Keratinocyte (primary cell): ENCODE results near the gene ZMYND19. TPM values are rescaled to one million over a fixed set of nuclear protein-coding genes. Genes with fewer than 3 reads are reported as not detected.
"Not testable (repeated sequence)": the region's sequence is repeated elsewhere in the genome, so short reads cannot be mapped to it uniquely, and the experiment has no call there.

Source experiments
- DNase-seq: peaks from one replicate; pipeline ENCODE4 v3.0.0-alpha.2; 2011; ENCODE audit warnings: low read depth, missing footprints, low spot score
- FAIRE-seq: peaks from 2 replicates; lab custom pipeline; 2011; peaks lifted over from hg19 to GRCh38; lab: Jason Lieb, UNC
- H2AFZ ChIP-seq: 2 replicates; pipeline ENCODE4 v1.6.0; 2012; ENCODE audit warnings: low read length, control low read depth, inconsistent platforms; ENCODE audit not compliant: control insufficient read depth
- H3K27ac ChIP-seq: 2 replicates; pipeline ENCODE4 v1.5.1; 2011; ENCODE audit warnings: low read length; ENCODE audit not compliant: control insufficient read depth, insufficient read depth
- H3K27me3 ChIP-seq: 3 replicates; pipeline ENCODE4 v1.6.0; 2011; ENCODE audit warnings: low read length; ENCODE audit not compliant: control insufficient read depth, insufficient read depth; ENCODE audit errors: extremely low read depth
- H3K36me3 ChIP-seq, 2 experiments: 2 replicates in 1 of 2; 3 replicates in 1 of 2; pipeline ENCODE4 v1.5.1; 2011; ENCODE audit warnings: low read length in 2 of 2, mild to moderate bottlenecking in 1 of 2; ENCODE audit not compliant: control insufficient read depth in 2 of 2, insufficient read depth in 2 of 2; ENCODE audit errors: extremely low read depth in 1 of 2
- H3K4me1 ChIP-seq: 3 replicates; pipeline ENCODE4 v1.5.1; 2011; ENCODE audit warnings: low read length; ENCODE audit not compliant: control insufficient read depth, insufficient read depth; ENCODE audit errors: extremely low read depth
- H3K4me2 ChIP-seq: 3 replicates; pipeline ENCODE4 v1.6.0; 2011; ENCODE audit warnings: low read depth, low read length; ENCODE audit not compliant: control insufficient read depth, insufficient read depth; ENCODE audit errors: extremely low read depth
- H3K4me3 ChIP-seq, 3 experiments: fragments of 200-600 bp in 1 of 3; sonication (generic) in 1 of 3; 2 replicates in 2 of 3; 3 replicates in 1 of 3; pipeline ENCODE4 v1.5.1; 2011 to 2016; ENCODE audit warnings: low read length in 3 of 3, mild to moderate bottlenecking in 3 of 3, control low read depth in 2 of 3, inconsistent platforms in 1 of 3, low read depth in 1 of 3, mixed read lengths in 1 of 3, mixed run types in 1 of 3, moderate library complexity in 1 of 3; ENCODE audit not compliant: control insufficient read depth in 2 of 3, insufficient read depth in 2 of 3; ENCODE audit errors: extremely low read depth in 1 of 3
- H3K79me2 ChIP-seq: 2 replicates; pipeline ENCODE4 v1.6.0; 2012; ENCODE audit warnings: low read length; ENCODE audit not compliant: control insufficient read depth, insufficient read depth
- H3K9ac ChIP-seq: 3 replicates; pipeline ENCODE4 v1.6.0; 2011; ENCODE audit warnings: low read length; ENCODE audit not compliant: control insufficient read depth, insufficient read depth; ENCODE audit errors: extremely low read depth
- H3K9me1 ChIP-seq: 3 replicates; pipeline ENCODE4 v1.6.0; 2011; ENCODE audit warnings: low read length; ENCODE audit not compliant: control insufficient read depth, insufficient read depth; ENCODE audit errors: extremely low read depth
- H3K9me3 ChIP-seq: 2 replicates; pipeline ENCODE4 v1.5.1; 2012; ENCODE audit warnings: low read depth, low read length; ENCODE audit not compliant: control insufficient read depth
- H4K20me1 ChIP-seq: 3 replicates; pipeline ENCODE4 v1.6.0; 2011; ENCODE audit warnings: low read length; ENCODE audit not compliant: control insufficient read depth, insufficient read depth; ENCODE audit errors: extremely low read depth
- CTCF ChIP-seq, 3 experiments: IDR thresholded peaks in 1 of 3; conservative IDR thresholded peaks in 1 of 3; optimal IDR thresholded peaks in 1 of 3; 2 replicates in 2 of 3; 3 replicates in 1 of 3; pipeline versions ENCODE3 to v1.5.1; 2011; ENCODE audit warnings: low read length in 3 of 3, mild to moderate bottlenecking in 3 of 3, moderate library complexity in 2 of 3, control low read depth in 1 of 3, inconsistent platforms in 1 of 3; ENCODE audit not compliant: insufficient read depth in 2 of 3; ENCODE audit errors: extremely low read depth in 1 of 3
- EZH2 ChIP-seq: IDR thresholded peaks from one replicate; pipeline ENCODE4 v1.6.1; 2012; ENCODE audit warnings: inconsistent platforms, mild to moderate bottlenecking, low read length, moderate library complexity
- dilution Hi-C: fragments of 300-500 bp; cut with MboI; formaldehyde crosslinking; loops from one replicate; pipeline ENCODE4 v1.7.0; 2020; ENCODE audit warnings: low sequenced_read_pairs; ENCODE audit not compliant: extremely low pct_ligation_motif_present
- polyA plus RNA-seq, 5 experiments: library from polyadenylated mRNA; depleted of rRNA in 3 of 5; stranded (reverse) in 3 of 5; stranded (forward) in 1 of 5; unstranded in 1 of 5; fragments of >200 nt; gene quantifications; 1 replicate in 1 of 5; 2 replicates in 3 of 5; 3 replicates in 1 of 5; pipeline versions ENCODE4 v1.2.1 to v1.2.3, GENCODE V29; 2011 to 2012; ENCODE audit warnings: missing spikeins in 2 of 5, low read depth in 1 of 5, low replicate concordance in 1 of 5

Gene ZMYND19
- polyA plus RNA-seq, 1 donor (not counting 4 experiments of a cell fraction or from before 2014, with no cell fraction given): 25.8 TPM

GRCh38 chr9:137552022-137552768 lies 38.1 kb downstream of the ZMYND19 start:
- peak overlapping the region; percentile 92 for H3K4me2 ChIP-seq
- no peak for DNase-seq
- no peaks in the 10 kb centered on the region for H3K27me3 ChIP-seq
- TF ChIP-seq EZH2: no peak
- TF ChIP-seq CTCF (optimal IDR thresholded peaks at IDR 0.05 in 1 of 3, IDR thresholded peaks at IDR 0.05 in 1 of 3, conservative IDR thresholded peaks at IDR 0.05 in 1 of 3; ENCODE audit: extremely low read depth in 1 of 3, insufficient read depth in 2 of 3, low read length in 3 of 3): no peak
- no peaks in the 10 kb centered on the region for H3K9me3 ChIP-seq
- peaks cover 17 to 18% of the 10 kb centered on the region in 2 experiments for H3K36me3 ChIP-seq
- peak overlapping the region; percentile 80 to 92 (median 91) for H3K4me3 ChIP-seq
- H3K4me1 ChIP-seq: peaks cover 6% of the 10 kb centered on the region
- H3K9me1 ChIP-seq: peaks cover 6% of the 10 kb centered on the region
- dilution Hi-C loops: no loop called here
- peak overlapping the region; percentile 61 for H2AFZ ChIP-seq
- H3K27ac ChIP-seq: peak overlapping the region; percentile 68
- peaks cover 2% of the 10 kb centered on the region for H4K20me1 ChIP-seq
- peak overlapping the region; percentile 85 for H3K9ac ChIP-seq
- peaks cover 13% of the 10 kb centered on the region for H3K79me2 ChIP-seq
- no peak for FAIRE-seq

- Histone ChIP-seq H3K9me3 (no peaks in the 10 kb centered on the region), H3K4me1 (peaks cover 6% of the 10 kb centered on the region)
- no peak for FAIRE-seq
These were observed 38.9 kb downstream of the ZMYND19 start, which contains the start of gene MRPL41 for GRCh38 chr9:137551264-137552021. TSS of gene MRPL41 (plus strand) at chr9:137551879. CDS start at chr9:137552082, 203 bp downstream.

GRCh38 chr9:137550958-137551263 lies 39.4 kb downstream of the ZMYND19 start:
- H3K9me3 ChIP-seq, FAIRE-seq, H3K27ac ChIP-seq, H3K27me3 ChIP-seq, H3K4me1 ChIP-seq, H3K9me1 ChIP-seq, H3K36me3 ChIP-seq, DNase-seq, dilution Hi-C loops, H4K20me1 ChIP-seq: not testable (repeated sequence)
- peak overlapping the region; percentile 74 for H3K4me2 ChIP-seq
- peak overlapping the region; percentile 59 to 65 (median 61) for H3K4me3 ChIP-seq
- H3K9ac ChIP-seq: peak overlapping the region; percentile 54
- H3K79me2 ChIP-seq: peaks cover 13% of the 10 kb centered on the region
- peak overlapping the region; percentile 70 for H2AFZ ChIP-seq

More at GRCh38 chr9:137551264-137552021, 38.9 kb downstream of the ZMYND19 start, which contains the start of gene MRPL41:
- peaks cover 14% of the 10 kb centered on the region in 2 experiments for H3K36me3 ChIP-seq
- peaks cover 13% of the 10 kb centered on the region for H3K79me2 ChIP-seq
- peak within 1 kb of the TSS; percentile 85 for H3K9ac ChIP-seq
- peaks cover 2% of the 10 kb centered on the region for H4K20me1 ChIP-seq
- peak within 1 kb of the TSS; percentile 70 for H2AFZ ChIP-seq
- H3K27me3 ChIP-seq: no peaks in the 10 kb centered on the region
- peak; percentile 65 for DNase-seq
- H3K4me3 ChIP-seq: peak within 1 kb of the TSS; percentile 80 to 92 (median 91)
- dilution Hi-C loops: no loop called here
- H3K27ac ChIP-seq: peak within 1 kb of the TSS; percentile 68
- peak within 1 kb of the TSS; percentile 92 for H3K4me2 ChIP-seq
- peaks cover 6% of the 10 kb centered on the region for H3K9me1 ChIP-seq
- TF ChIP-seq EZH2: no peak
- TF ChIP-seq CTCF (optimal IDR thresholded peaks at IDR 0.05 in 1 of 3, IDR thresholded peaks at IDR 0.05 in 1 of 3, conservative IDR thresholded peaks at IDR 0.05 in 1 of 3; ENCODE audit: extremely low read depth in 1 of 3, insufficient read depth in 2 of 3, low read length in 3 of 3): peak in 2 of 3 experiments; percentile 36 to 51
